ENCODE data around the gene SLC34A1.

The SLC34A1 gene

DNA sequence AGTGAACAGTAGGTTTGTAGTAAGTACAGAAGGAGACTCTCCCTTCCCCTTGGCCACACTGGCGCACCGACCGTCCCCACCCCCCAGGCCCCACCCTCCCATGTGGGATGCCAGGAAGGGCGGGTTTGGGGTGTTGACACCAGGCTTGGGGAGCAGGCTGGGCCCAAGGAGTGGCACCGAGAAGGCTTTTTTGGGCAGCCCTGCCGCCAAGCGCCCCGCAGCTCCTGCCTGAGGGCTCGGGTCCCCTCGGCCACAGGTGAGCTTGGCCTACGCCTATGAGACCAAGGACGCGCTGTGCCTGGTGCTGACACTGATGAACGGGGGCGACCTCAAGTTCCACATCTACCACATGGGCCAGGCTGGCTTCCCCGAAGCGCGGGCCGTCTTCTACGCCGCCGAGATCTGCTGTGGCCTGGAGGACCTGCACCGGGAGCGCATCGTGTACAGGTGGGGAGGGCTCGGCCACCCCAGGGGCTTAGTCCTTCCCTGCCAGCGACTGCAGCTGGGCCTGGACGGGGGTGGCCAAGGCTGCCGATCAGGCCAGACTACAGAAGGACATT, 49.5 kb downstream of the SLC34A1 start:
- no peak for DNase-seq
- H3K27ac ChIP-seq (ENCODE audit: insufficient read depth in 1 of 2, low read depth in 1 of 2, low read length in 2 of 2, poor library complexity in 1 of 2, severe bottlenecking in 2 of 2), result no peak overlapping the region
- 85% methylated on average over 25 of the region's 29 CpGs for WGBS (ENCODE audit: insufficient coverage)
- H3K9me3 ChIP-seq (ENCODE audit: control extremely low read depth in 1 of 5, control insufficient read depth in 4 of 5, insufficient read depth in 2 of 5, low read depth in 1 of 5, low read length in 4 of 5), result no peaks in the 10 kb centered on the region
- ChIA-PET POLR2A (no interaction called here), CTCF (interaction anchor here (1.1 to 23.4 kb wide), 3 partner anchors 15 to 63 kb away, joined by 3 to 387 read pairs (median 337); partner anchors contain the start of genes F12, PFN3 and PRR7)
- peaks cover 8 to 44% (median 42%) of the 10 kb centered on the region in 4 experiments for H3K4me1 ChIP-seq (ENCODE audit: control extremely low read depth in 1 of 4, control insufficient read depth in 4 of 4, insufficient read depth in 4 of 4, low read length in 3 of 4)
- H3K36me3 ChIP-seq (ENCODE audit: control insufficient read depth in 4 of 4, insufficient read depth in 4 of 4, low read length in 3 of 4), result peaks cover 17 to 84% (median 66%) of the 10 kb centered on the region in 4 experiments
- H3K27me3 ChIP-seq (replicated peaks in 2 of 5; ENCODE audit: control insufficient read depth in 4 of 5, insufficient read depth in 5 of 5, low read length in 4 of 5), result no peaks in the 10 kb centered on the region
- H3K4me3 ChIP-seq (ENCODE audit: control insufficient read depth in 1 of 7, extremely low read depth in 1 of 7, insufficient read depth in 4 of 7, low read depth in 2 of 7, low read length in 6 of 7), result no peak overlapping the region

DNA sequence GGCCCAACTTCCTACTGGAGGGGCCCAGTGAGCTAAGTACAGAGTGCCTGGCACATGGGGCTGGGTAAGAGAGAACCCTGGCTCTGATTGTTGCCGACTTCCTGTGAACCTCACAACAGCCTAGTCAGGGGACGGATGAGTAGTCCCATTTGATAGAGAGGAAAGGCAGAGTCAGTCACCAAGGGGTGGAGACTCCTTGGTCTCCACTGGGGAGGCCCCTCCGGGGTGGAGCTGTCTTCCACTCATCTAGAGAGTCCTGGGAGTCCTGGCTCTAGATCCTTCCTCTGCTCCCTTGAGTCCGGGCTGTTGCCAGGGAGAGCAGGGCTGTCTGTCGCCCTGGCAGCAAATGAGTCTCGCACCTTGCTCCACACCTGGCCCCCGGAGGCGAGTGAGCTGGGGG, 50.2 kb downstream of the SLC34A1 start:
- ChIA-PET POLR2A (no interaction called here), CTCF (interaction anchor here (23.1 to 23.4 kb wide), 2 partner anchors 14 to 26 kb away, joined by 337 to 387 read pairs; partner anchors contain the start of genes F12, PFN3 and PRR7)
- 98% methylated on average over 7 of the region's 8 CpGs for WGBS (ENCODE audit: insufficient coverage)
- Histone ChIP-seq H3K27me3 (replicated peaks in 2 of 5; ENCODE audit: control insufficient read depth in 4 of 5, insufficient read depth in 5 of 5, low read length in 4 of 5) (no peaks in the 10 kb centered on the region), H3K4me3 (ENCODE audit: control insufficient read depth in 1 of 7, extremely low read depth in 1 of 7, insufficient read depth in 4 of 7, low read depth in 2 of 7, low read length in 6 of 7) (no peak overlapping the region), H3K4me1 (ENCODE audit: control extremely low read depth in 1 of 4, control insufficient read depth in 4 of 4, insufficient read depth in 4 of 4, low read length in 3 of 4) (peaks cover 8 to 37% (median 35%) of the 10 kb centered on the region in 4 experiments), H3K9me3 (ENCODE audit: control extremely low read depth in 1 of 5, control insufficient read depth in 4 of 5, insufficient read depth in 2 of 5, low read depth in 1 of 5, low read length in 4 of 5) (no peaks in the 10 kb centered on the region), H3K27ac (ENCODE audit: insufficient read depth in 1 of 2, low read depth in 1 of 2, low read length in 2 of 2, poor library complexity in 1 of 2, severe bottlenecking in 2 of 2) (no peak overlapping the region), H3K36me3 (ENCODE audit: control insufficient read depth in 4 of 4, insufficient read depth in 4 of 4, low read length in 3 of 4) (peaks cover 19 to 88% (median 69%) of the 10 kb centered on the region in 4 experiments)
- DNase-seq, result no peak

DNA sequence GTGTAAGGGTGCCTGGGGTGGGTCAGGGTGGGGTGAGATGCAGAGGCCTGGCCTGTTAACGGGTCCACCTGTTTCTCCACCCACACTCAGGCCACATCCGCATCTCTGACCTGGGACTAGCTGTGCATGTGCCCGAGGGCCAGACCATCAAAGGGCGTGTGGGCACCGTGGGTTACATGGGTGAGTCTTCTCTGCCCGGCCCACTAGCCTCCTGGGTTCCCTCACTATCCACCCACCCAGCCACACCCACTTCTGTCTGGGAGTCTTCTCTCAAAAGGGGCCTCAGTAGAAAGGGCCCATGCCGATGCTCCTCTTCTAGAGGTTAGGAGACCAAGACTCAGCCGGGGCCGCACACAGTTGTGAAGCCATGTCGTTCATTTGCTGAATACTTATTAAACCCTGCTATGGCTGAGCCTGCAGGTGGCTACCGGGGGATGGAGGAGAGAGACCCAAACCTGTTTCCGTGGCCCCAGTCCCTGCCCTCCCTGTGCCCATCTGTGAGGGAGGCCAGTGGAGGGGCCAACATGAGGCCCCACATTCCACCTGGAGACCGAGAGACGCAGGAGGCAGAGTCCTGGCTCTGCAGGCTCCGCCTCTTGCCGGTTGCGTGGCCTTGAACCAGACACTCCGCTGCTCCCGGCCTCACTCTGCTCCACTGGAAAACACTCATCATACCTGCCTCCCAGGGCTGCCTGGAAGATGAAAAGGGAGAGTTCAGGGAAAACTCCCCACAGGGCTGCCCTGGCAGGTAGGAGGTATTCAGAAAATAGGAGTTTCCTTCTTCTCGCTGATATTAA, 50.9 kb downstream of the SLC34A1 start:
- DNase-seq, result no peak
- no peak overlapping the region for H3K27ac ChIP-seq (ENCODE audit: insufficient read depth in 1 of 2, low read depth in 1 of 2, low read length in 2 of 2, poor library complexity in 1 of 2, severe bottlenecking in 2 of 2)
- no peaks in the 10 kb centered on the region for H3K9me3 ChIP-seq (ENCODE audit: control extremely low read depth in 1 of 5, control insufficient read depth in 4 of 5, insufficient read depth in 2 of 5, low read depth in 1 of 5, low read length in 4 of 5)
- WGBS (ENCODE audit: insufficient coverage), result 94% methylated on average over 8 of the region's 20 CpGs
- H3K27me3 ChIP-seq (replicated peaks in 2 of 5; ENCODE audit: control insufficient read depth in 4 of 5, insufficient read depth in 5 of 5, low read length in 4 of 5), result no peaks in the 10 kb centered on the region
- H3K4me3 ChIP-seq (ENCODE audit: control insufficient read depth in 1 of 7, extremely low read depth in 1 of 7, insufficient read depth in 4 of 7, low read depth in 2 of 7, low read length in 6 of 7), result no peak overlapping the region
- H3K4me1 ChIP-seq (ENCODE audit: control extremely low read depth in 1 of 4, control insufficient read depth in 4 of 4, insufficient read depth in 4 of 4, low read length in 3 of 4), result peaks cover 2 to 30% (median 28%) of the 10 kb centered on the region in 4 experiments
- CTCF ChIA-PET, result interaction anchor here (23.1 to 23.4 kb wide), 2 partner anchors 13 to 27 kb away, joined by 337 to 387 read pairs; partner anchors contain the start of genes F12, PFN3 and PRR7
- POLR2A ChIA-PET, result no interaction called here
- peaks cover 19 to 95% (median 74%) of the 10 kb centered on the region in 4 experiments for H3K36me3 ChIP-seq (ENCODE audit: control insufficient read depth in 4 of 4, insufficient read depth in 4 of 4, low read length in 3 of 4)

DNA sequence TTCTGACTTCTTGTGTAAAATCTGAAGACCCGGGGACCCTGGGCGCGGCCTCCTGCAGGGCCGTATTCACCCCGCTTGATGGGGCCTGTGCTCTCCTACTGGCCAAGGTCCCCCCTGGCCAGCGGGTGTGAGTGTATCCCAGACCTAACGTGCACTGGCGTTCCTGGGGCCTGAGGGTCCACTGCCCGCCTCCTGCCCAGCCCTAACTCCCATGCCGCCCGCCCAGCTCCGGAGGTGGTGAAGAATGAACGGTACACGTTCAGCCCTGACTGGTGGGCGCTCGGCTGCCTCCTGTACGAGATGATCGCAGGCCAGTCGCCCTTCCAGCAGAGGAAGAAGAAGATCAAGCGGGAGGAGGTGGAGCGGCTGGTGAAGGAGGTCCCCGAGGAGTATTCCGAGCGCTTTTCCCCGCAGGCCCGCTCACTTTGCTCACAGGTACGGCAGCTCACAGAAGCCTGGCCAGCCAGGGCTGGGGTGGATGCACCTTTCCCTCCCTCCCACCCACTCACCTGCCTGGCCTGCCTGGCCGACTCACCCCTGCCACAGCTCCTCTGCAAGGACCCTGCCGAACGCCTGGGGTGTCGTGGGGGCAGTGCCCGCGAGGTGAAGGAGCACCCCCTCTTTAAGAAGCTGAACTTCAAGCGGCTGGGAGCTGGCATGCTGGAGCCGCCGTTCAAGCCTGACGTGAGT, 51.8 kb downstream of the SLC34A1 start:
- CTCF ChIA-PET, result interaction anchor here (1.5 to 26.2 kb wide), 4 partner anchors 12 to 46 kb away, joined by 3 to 509 read pairs (median 54); partner anchors contain the start of genes F12 and PFN3
- H3K36me3 ChIP-seq (ENCODE audit: control insufficient read depth in 4 of 4, insufficient read depth in 4 of 4, low read length in 3 of 4), result peaks cover 19 to 95% (median 78%) of the 10 kb centered on the region in 4 experiments
- H3K4me3 ChIP-seq (ENCODE audit: control insufficient read depth in 1 of 7, extremely low read depth in 1 of 7, insufficient read depth in 4 of 7, low read depth in 2 of 7, low read length in 6 of 7), result no peak overlapping the region
- DNase-seq, result no peak
- H3K4me1 ChIP-seq (ENCODE audit: control extremely low read depth in 1 of 4, control insufficient read depth in 4 of 4, insufficient read depth in 4 of 4, low read length in 3 of 4), result peaks cover 2 to 21% (median 19%) of the 10 kb centered on the region in 4 experiments
- no peak overlapping the region for H3K27ac ChIP-seq (ENCODE audit: insufficient read depth in 1 of 2, low read depth in 1 of 2, low read length in 2 of 2, poor library complexity in 1 of 2, severe bottlenecking in 2 of 2)
- H3K9me3 ChIP-seq (ENCODE audit: control extremely low read depth in 1 of 5, control insufficient read depth in 4 of 5, insufficient read depth in 2 of 5, low read depth in 1 of 5, low read length in 4 of 5), result no peaks in the 10 kb centered on the region
- H3K27me3 ChIP-seq (replicated peaks in 2 of 5; ENCODE audit: control insufficient read depth in 4 of 5, insufficient read depth in 5 of 5, low read length in 4 of 5), result no peaks in the 10 kb centered on the region
- POLR2A ChIA-PET, result no interaction called here
- WGBS (ENCODE audit: insufficient coverage), result 96% methylated on average over 32 of the region's 37 CpGs

DNA sequence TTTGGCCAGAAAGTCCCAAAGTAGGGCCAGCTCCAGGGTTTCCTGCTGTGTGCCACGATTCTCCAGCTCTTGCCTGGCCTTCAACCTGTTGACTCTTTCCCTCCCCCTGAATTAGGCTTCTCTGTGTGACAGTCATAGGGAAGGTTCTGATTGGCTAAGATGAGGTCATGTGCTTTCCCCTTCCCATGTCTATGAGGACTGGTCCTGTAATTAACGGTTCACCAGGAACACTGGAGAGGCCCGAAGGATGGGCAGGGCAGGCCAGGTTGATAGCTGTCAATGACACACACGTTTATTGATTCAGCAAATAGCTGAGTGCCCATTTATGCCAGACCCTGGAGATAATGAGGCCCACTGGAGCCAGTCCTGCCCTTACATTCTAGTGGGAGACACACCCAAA, 53.4 kb downstream of the SLC34A1 start:
- no peaks in the 10 kb centered on the region for H3K9me3 ChIP-seq (ENCODE audit: control extremely low read depth in 1 of 5, control insufficient read depth in 4 of 5, insufficient read depth in 2 of 5, low read depth in 1 of 5, low read length in 4 of 5)
- H3K27ac ChIP-seq (ENCODE audit: insufficient read depth in 1 of 2, low read depth in 1 of 2, low read length in 2 of 2, poor library complexity in 1 of 2, severe bottlenecking in 2 of 2), result no peak overlapping the region
- H3K4me1 ChIP-seq (ENCODE audit: control extremely low read depth in 1 of 4, control insufficient read depth in 4 of 4, insufficient read depth in 4 of 4, low read length in 3 of 4), result peaks cover 0 to 5% (median 3%) of the 10 kb centered on the region in 4 experiments
- DNase-seq, result no peak
- H3K4me3 ChIP-seq (ENCODE audit: control insufficient read depth in 1 of 7, extremely low read depth in 1 of 7, insufficient read depth in 4 of 7, low read depth in 2 of 7, low read length in 6 of 7), result no peak overlapping the region
- WGBS (ENCODE audit: insufficient coverage), result 91% methylated on average over 4 of the region's 4 CpGs
- POLR2A ChIA-PET, result interaction anchor here (1.3 kb wide), 1 partner anchor 33 kb away, joined by 4 read pairs; no protein-coding TSS in a partner anchor
- CTCF ChIA-PET, result interaction anchor here (1.1 to 26.2 kb wide), 8 partner anchors 10 to 61 kb away, joined by 3 to 509 read pairs (median 4); partner anchors contain the start of genes F12 and PFN3
- H3K36me3 ChIP-seq (ENCODE audit: control insufficient read depth in 4 of 4, insufficient read depth in 4 of 4, low read length in 3 of 4), result peaks cover 19 to 94% (median 82%) of the 10 kb centered on the region in 4 experiments
- no peaks in the 10 kb centered on the region for H3K27me3 ChIP-seq (replicated peaks in 2 of 5; ENCODE audit: control insufficient read depth in 4 of 5, insufficient read depth in 5 of 5, low read length in 4 of 5)

DNA sequence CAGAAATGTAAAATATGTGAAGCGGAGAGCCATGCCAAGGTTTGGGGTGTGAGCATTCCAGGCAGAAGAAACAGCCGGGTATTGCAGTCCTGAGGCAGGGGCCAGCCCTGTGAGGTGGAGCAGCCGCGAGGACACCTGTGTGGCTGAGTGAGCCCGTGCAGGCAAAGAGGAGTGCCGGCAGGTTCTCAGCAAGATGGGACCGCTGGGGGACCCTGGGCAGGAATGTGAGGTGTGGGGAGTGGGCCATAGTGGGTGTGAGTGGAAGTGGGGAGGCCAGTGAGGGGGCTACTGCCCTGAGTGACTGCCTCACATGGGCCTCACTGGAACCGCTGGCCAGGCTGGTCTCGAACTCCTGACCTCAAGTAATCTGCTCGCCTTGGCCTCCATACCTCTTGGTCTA, 54.2 kb downstream of the SLC34A1 start:
- POLR2A ChIA-PET, result interaction anchor here (2.6 kb wide), 1 partner anchor 9 kb away, joined by 8 read pairs; no protein-coding TSS in a partner anchor
- no peaks in the 10 kb centered on the region for H3K27me3 ChIP-seq (replicated peaks in 2 of 5; ENCODE audit: control insufficient read depth in 4 of 5, insufficient read depth in 5 of 5, low read length in 4 of 5)
- DNase-seq, result no peak
- no peak overlapping the region for H3K4me3 ChIP-seq (ENCODE audit: control insufficient read depth in 1 of 7, extremely low read depth in 1 of 7, insufficient read depth in 4 of 7, low read depth in 2 of 7, low read length in 6 of 7)
- CTCF ChIA-PET, result interaction anchor here (12.1 to 26.2 kb wide), 3 partner anchors 15 to 35 kb away, joined by 104 to 509 read pairs (median 387); partner anchors contain the start of genes F12, GRK6 and PFN3
- H3K9me3 ChIP-seq (ENCODE audit: control extremely low read depth in 1 of 5, control insufficient read depth in 4 of 5, insufficient read depth in 2 of 5, low read depth in 1 of 5, low read length in 4 of 5), result no peaks in the 10 kb centered on the region
- no peaks in the 10 kb centered on the region for H3K4me1 ChIP-seq (ENCODE audit: control extremely low read depth in 1 of 4, control insufficient read depth in 4 of 4, insufficient read depth in 4 of 4, low read length in 3 of 4)
- no peak overlapping the region for H3K27ac ChIP-seq (ENCODE audit: insufficient read depth in 1 of 2, low read depth in 1 of 2, low read length in 2 of 2, poor library complexity in 1 of 2, severe bottlenecking in 2 of 2)
- H3K36me3 ChIP-seq (ENCODE audit: control insufficient read depth in 4 of 4, insufficient read depth in 4 of 4, low read length in 3 of 4), result peaks cover 19 to 94% (median 77%) of the 10 kb centered on the region in 4 experiments
- 96% methylated on average over 8 of the region's 10 CpGs for WGBS (ENCODE audit: insufficient coverage)
